HG03442 (cell line): ENCODE data around the gene LRP2BP.
"Not testable (repeated sequence)": the region's sequence is repeated elsewhere in the genome, so short reads cannot be mapped to it uniquely, and the experiment has no call there.

Experiments
- ATAC-seq: cut with Tn5 transposase; IDR thresholded peaks from one replicate; pipeline ENCODE4 v1.9.1; 2021; ENCODE audit warnings: mild to moderate bottlenecking, moderate library complexity; ENCODE audit not compliant: unreplicated experiment

The LRP2BP gene

DNA sequence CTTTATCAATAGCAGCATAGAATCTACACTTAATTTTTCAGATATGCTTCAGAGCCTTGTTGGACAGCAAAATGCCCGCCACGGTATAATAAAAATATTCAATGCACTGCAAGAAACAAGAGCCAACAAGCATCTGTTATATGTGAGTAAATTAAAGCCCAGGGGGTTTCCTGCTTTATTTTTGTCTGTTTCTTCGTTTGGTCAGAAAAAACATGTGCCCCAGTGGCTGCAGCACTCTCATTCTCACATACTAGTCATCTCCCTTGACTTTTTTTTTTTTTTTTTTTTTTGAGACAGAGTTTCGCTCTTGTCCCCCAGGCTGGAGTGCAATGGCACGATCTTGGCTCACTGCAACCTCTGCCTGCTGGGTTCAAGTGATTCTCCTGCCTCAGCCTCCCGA is 33.2 kb downstream of the LRP2BP start:
- not testable (repeated sequence) for ATAC-seq

DNA sequence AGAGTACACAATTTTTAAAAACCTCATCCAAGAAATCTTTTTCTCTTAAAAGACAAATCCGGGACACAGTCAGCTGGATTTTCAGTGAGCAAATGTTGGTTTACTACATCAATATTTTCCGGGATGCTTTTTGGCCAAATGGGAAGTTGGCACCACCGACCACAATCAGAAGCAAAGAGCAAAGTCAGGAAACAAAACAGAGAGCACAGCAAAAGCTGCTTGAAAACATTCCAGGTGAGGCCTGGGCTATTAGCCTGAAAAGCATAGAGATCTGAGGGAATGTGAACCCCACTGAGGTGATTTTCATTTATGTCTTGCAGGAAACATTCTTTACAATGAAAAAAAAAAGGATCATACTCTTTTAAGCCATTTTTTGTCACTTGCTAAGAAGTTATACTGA is 33.9 kb downstream of the LRP2BP start:
- no peak for ATAC-seq

DNA sequence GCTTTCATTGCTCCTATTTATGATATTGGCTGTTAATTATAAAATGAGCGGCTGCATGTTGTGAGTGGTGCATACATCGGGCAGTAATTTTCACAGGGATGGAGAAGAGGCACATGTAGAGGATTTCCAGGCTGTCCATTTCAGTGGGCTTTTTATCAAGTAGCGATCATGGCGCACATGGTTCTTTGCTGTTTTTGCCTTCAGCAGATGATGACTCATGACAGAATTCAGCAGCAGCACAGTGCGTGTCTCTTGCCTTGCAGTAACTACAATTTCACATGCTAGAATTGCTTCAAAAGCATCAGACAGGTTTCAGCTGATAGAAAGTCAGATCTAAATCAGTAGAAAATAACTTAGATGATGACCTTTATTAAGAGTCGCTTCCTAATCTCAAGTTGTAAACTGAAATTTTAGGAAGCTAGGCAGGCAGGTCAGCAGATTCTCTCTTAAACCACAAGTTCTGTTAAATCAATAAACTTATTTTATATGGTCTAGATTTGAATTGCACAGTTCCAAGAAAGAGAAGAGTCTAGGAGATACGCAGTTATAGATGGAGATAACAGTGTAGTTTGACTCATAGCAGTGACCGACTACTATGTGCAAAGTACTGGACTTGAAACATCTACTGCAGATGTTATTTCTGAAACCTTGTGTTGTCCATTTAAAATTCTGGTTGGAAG is 35.8 kb downstream of the LRP2BP start:
- no peak for ATAC-seq

DNA sequence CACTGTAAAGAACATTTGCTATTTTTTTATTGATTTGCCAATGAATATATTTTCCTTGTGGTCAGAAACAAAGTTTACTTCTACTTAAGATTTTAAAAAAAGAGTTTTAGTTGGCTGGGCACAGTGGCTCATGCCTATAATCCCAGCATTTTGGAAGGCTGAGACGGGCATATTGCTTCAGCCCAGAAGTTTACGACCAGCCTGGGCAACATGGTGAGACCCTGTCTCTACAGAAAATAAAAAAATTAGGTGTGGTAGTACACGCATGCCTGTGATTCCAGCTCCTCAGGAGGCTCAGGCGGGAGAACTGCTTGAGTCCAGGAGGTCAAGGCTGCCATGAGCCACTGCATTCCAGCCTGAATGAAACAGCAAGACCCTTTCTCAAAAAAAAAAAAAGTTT is 36.8 kb downstream of the LRP2BP start:
- ATAC-seq, result no peak

DNA sequence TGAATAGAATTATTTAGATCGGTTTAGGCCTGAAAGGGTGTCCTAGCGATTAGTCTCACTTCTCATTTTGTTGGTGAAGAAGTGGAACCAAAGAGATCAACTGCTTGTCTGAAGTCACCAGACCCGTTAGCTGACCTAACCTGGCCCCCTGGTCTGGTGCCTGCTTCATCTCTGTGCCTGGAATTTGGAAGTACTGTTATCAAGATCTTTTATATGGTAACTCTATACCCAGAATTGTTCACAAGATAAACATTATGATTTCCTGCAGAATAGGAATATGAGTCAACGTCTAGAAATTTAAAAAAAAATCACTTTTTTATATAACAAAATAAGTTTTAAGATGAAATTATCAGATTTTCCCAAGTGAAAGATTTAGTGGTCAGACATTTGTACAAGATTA is 37.2 kb downstream of the LRP2BP start:
- ATAC-seq, result no peak

DNA sequence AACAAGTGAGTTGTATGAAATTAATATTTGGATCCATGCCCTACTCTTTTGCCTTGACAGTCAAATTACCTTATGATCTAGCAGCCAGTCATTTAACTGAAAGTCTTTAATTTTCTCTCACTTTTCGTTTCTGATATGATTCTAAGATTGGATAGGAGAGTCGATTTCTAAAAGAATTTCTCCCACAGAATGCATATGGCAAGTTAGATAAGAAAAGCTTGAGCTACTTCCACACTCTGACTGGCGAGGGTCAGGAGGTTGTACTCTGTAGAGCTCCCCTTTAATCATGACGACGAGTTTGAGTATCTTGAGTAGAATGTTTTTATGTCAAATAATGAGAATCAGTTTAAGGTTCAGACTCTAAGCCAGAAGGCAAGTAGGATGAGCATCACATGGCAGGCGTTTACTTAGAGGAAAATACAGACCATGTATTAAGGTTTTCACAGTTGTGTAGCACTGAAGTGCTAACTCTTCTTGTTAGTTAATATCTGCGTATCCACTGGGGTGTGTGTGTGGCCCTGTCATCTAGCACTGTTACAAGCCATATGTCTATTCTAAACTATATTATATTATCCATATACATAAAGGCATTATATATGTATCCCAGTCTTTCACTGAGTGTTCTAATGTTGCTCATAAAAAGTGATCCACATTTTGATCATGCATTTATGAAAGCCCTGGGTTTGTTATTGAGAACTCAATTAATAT is 37.8 kb downstream of the LRP2BP start:
- ATAC-seq, result no peak

DNA sequence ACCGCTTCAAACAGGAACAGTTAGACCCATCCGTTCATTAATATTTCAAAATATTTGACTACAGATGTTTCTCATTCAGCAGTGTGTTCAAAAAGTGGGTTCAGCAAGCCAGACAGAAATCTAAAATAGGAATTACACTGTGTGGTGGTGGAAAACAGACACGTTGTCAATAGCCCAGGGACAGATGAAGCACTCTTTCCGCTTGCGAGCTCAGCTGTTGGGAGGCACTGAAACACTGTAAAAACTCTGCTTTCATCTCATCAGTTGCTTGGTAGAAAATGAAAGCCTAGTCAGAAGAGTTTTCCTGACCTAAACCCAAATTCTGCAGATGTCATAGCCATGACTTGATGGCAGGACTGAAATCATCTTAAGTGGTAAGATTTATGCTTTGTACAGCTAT is 38.5 kb downstream of the LRP2BP start:
- ATAC-seq, result no peak

DNA sequence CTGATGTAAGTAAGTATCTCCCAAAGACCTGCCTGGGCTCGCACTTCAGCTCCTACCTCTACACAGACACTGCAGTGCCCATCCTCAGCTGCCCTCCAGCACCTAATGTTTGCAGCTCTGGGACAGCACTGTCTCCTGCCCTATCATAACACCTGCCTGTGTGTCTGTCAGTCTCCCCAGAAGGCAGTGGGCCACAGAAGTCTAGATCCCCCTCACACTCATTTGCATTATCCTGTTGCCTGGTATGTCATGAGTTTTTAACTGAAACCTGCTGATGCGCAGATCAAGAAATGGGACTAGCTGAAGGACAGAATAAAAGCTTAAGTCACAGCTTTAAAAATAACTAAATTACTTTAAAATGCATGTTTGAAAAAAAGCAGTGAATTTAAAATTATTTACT is 43.0 kb downstream of the LRP2BP start:
- peak; percentile 42 for ATAC-seq

DNA sequence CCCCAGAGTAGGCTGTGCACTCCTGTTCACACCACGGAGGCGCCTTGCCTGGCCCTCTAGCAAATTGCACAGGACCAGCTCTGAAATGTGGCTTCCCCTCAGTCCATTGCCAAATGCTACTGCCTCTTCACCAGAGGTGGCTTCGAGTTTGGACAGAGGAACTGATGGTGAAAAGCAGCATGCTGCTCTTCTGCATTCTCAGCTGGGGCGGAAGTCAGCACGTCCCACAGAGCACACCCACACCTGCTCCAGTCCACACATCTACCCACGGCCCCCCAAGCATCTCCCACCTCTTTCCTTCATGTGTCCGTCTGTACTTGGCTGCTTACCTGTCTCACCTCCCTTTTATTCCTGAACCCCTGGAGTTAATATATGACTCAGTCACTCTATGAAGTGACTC is 43.5 kb downstream of the LRP2BP start:
- no peak for ATAC-seq

DNA sequence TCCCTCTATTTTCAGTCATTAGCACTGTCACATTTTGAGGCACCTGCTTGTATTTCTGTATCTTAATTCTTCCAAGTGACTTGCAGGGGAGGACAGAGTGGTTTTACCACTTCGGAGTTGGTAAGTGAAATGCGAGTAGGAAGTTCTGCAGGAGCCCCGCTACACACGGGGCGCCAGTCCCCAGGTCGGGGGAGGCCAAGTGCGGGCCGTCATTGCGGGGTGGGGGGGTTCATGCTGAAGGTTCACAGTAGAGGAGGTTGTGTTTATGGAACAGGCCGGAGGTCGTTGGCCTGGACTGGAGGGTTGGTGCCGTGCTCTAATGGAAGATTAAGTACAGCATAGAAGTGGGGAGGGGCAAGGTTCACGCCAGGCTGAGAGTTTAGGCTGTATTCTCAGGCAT is 44.0 kb downstream of the LRP2BP start:
- no peak for ATAC-seq

DNA sequence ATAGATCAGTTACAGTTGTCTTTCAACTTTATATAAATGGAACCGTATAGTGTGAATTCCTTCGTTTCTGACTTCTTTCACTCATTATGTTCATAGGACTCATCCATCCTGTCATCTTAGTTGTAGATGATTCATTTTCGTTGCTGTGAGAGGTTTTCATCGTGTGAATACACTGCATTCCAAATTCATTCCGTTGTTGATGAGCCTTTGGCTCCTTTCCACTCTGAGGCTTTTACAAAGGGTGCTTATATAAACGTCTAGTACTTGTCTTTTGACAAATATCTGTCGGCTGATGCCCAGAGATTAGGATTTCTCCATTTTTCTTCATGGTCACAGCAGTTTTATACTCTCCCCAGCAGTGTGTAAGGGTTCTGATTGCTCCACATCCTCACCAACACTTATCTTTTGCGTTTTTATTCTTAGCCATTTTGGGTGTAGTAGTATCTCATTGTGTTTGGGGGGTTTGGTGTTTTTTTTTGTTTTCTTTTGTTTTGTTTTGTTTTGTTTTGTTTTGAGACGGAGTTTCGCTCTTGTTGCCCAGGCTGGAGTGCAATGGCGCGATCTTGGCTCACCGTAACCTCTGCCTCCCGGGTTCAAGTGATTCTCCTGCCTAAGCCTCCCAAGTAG is 48.6 kb downstream of the LRP2BP start:
- ATAC-seq, result no peak

DNA sequence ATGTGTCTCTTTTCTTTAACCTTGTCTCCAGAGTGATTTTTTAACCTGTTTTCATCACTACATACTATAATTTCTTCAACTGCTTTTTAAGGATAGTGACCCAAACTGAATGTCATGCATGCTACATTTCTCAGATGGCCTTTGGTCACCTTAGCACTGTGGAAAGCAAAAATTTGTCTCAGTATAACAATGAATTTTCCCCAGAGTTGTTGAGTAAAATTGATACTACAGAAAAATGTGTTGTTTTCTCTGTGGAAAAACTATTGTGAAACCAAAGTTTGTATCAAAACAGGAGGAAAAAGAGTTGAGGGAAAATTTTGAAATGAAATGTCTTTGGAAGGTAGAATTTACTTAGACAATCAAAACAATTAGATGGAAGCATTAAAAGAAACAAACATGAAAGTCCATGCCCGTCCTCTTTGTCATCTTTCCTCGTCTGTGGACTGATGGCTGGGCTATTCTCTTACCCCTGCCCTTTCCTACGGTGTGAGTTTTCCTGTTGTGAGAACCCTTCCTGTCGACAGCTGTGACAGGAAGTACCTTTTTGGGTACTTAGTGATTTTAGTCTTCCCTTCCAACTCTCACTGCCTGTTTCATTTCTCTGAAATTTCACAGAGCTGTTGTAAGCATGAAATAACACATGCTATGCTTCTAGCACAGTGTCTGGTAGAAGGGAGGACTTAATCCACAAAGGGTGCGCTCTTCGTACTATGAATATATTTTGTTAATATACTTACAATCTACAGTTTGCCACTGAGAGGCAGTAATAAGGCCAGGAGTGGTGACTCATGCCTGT is 50.8 kb downstream of the LRP2BP start:
- peak; percentile 47 for ATAC-seq

DNA sequence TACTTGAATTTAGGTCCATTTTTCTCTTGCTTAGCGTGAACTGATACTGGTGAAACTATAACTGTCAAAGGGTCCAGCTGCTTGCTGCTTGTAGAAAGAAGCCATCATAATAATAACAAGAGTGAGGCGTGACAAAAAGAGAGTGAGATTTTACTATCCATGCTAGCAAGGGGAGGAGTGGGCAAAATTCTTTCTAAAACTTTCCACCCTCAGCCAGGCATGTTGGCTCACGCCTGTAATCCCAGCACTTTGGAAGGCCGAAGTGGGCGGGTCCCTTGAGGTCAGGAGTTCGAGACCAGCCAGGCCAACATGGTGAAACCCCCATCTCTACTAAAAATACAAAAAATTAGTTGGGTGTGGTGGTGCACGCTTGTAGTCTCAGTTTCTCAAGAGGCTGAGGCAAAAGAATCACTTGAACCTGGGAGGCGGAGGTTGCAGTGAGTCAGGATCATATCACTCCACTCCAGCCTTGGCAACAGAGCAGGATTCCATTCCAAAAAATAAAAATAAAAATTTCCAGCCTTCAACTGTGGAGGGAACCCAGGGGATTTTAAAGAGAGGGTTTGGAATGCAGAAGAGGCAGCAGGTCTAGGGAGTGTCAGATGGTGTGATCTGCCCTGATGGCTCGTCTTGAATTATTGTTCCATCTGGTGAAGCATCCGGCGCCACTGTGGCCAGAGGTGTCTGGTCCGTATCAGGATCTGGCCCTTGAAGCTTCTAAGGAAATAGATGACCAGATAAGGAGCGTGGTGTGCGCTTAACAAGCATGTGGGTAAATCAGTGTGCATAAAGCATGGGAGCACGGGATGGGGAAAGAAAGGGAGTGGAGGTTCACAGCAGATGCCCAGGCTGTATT is 51.8 kb downstream of the LRP2BP start:
- peak; percentile 40 for ATAC-seq

DNA sequence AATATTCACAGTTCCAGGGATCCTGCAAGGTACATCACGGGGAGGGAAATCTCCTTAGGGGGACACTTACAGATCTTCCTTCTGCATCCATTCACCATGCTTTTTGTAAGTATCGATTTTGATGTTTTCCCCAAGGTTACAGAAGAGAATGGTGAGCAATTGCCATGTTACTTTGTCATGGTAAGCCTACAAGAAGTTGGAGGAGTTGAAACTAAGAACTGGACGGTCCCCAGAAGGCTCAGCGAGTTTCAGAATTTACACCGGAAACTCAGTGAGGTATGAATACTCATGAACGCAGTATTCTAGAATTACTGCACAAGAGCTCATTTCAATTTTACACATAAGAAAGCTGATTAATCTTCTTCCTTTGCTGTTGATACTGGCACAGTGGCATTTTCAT is 53.9 kb downstream of the LRP2BP start:
- ATAC-seq, result peak; percentile 55

DNA sequence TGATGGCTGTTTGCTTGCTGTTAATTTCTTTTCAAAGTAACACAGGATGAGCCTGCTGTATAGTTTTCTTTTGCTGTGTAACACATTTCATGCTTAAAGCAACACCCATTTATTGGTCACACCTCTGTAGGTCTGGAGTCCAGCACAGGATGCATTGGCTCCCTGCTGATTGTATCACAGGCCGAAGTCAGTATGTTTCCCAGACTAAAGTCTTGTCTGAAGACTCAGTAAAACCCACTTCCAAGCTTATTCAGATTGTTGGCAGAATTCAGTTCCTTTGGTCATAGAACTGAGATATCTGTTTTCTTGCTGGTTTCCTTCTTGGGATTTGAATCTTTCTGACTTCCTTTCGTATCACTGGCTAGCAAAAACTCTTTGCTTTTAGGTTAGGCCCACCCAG is 54.3 kb downstream of the LRP2BP start:
- no peak for ATAC-seq

DNA sequence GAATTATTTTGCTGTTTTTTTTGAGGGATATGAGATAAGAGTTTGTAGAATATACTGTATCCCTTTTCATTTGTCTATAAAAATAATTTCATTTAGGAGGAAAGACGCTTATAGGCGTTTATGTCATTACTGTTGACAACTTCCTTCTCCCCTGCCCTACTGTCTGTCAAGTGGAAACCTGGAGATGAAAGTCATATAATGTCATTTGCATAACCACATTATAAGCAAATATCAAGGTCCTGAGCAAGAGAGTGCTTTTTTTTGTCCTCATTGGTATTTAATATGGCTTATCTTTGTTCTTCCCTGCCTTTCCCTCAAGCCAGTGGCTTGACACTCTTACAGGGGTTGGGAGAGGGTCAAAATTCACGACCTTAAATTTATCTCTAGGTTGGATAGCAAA is 55.8 kb downstream of the LRP2BP start:
- no peak for ATAC-seq

DNA sequence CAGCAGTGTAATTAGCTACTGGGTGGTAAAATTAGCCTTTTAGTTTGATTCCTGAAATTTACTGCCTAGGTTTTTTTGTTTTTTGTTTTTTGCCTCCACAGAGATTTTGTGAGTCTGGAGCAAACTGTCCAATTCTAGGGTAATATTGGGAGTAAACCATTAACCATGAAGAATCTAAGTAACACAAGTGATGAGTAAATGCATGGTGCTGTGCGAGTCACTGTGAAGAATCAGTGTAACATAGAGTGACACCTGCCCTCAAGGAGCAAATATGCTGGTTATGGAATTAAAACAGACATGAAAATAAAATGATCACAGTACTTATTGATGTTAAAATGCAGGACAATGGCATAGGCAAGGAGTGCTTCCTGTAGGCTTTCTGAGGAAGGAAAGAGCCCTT is 60.1 kb downstream of the LRP2BP start:
- no peak for ATAC-seq

DNA sequence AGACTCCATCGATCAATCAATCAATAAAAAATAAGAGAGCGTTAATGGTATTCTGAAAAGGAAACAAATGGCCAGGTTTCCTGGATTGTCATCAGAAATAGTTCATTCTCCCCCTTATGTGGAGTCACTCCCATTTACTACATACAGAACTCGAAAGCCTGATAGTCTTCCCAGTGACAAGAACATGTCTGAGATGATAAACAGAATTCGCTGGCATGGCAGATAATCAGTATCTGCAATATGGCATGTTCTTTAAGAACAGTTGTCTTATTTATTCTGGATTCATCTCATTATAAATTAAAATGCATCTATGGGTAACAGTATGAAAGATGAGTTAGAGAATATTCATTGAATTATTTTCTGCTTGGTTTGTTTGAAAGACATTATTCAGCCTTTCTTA is 61.4 kb downstream of the LRP2BP start:
- no peak for ATAC-seq

DNA sequence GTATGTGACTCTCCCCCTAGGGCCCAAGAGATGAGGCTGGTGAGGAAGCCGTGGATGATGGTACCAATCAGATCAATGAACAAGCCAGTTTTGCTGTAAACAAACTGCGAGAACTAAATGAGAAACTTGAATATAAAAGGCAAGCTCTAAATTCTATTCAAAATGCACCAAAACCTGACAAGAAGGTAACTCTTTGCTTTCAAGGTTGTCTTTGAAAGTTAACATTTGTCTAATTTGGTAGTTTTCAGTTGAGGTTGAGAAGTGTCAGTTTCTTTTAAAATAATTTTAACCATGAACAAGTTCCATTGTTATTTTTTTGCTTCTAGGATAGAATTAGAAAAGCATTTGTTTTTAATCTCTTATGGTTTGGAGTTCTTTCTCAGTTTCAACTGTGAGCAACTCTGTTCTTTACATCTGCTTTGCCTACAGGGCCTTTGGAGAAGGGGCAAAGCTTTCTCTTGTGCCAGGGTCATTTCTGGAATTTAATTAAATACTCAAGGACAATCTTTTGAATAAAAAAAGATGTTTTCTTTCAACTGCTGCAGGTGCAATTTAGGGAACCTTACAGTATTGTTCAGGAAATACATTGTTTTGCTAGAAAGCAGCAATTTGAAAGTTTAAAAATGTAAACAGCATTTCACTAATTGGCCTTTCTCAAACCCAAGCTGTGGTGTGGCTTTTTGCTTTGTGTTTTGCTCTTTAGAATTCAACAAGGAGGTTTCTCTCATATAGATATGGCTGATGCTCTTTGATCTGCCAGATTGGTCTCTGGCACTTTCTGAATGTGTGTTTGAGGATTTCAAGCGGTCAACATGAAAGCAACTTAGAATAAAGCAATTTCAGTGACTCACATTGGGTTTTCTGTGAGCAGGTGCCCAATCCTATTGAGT is 62.9 kb downstream of the LRP2BP start:
- ATAC-seq, result peak; percentile 80
